ENCODE data around the gene LPIN2. TPM values are rescaled to one million over a fixed set of nuclear protein-coding genes. Genes with fewer than 3 reads are reported as not detected.

The LPIN2 gene
- total and polyA plus RNA-seq, 2 of the 13 experiments (the other 11 are each of a cell fraction or from before 2014, with no cell fraction given), result 46.0 to 119 TPM

GRCh38 chr18:3058328-3059191 is 45.6 kb upstream of the LPIN2 start (continued):
- TF ChIP-seq CBX1 (IDR thresholded peaks at IDR 0.05; ENCODE audit: low read depth) (no peak), HMGXB4 (CRISPR knock-in tag; IDR thresholded peaks at IDR 0.05; ENCODE audit: borderline replicate concordance in 1 of 2, low read depth in 1 of 2) (no peak; a peak in 1 of 4 replicates), GLI4 (CRISPR knock-in tag; IDR thresholded peaks at IDR 0.05; ENCODE audit: borderline replicate concordance) (no peak), MIXL1 (CRISPR knock-in tag; IDR thresholded peaks at IDR 0.05) (peak; percentile 82), NFRKB (IDR thresholded peaks at IDR 0.05) (no peak), TCF12 (IDR thresholded peaks at IDR 0.05) (no peak), TCF12 (CRISPR knock-in tag; IDR thresholded peaks at IDR 0.05) (no peak), IRF1 (CRISPR knock-in tag; IDR thresholded peaks at IDR 0.05; ENCODE audit: low read depth) (no peak), SETDB1 (CRISPR knock-in tag; IDR thresholded peaks at IDR 0.05; ENCODE audit: borderline replicate concordance) (no peak), ELF1 (CRISPR knock-in tag; IDR thresholded peaks at IDR 0.05) (no peak; the same call in 1 of the 2 replicates), ZNF136 (CRISPR knock-in tag; IDR thresholded peaks at IDR 0.05; ENCODE audit: low read depth) (no peak), ZNF17 (CRISPR knock-in tag; IDR thresholded peaks at IDR 0.05) (0 out of 2 replicates have a peak, but pooled peaks have one; percentile 37), DPF2 (CRISPR knock-in tag; IDR thresholded peaks at IDR 0.05; ENCODE audit: borderline replicate concordance, low read depth) (no peak), FIP1L1 (IDR thresholded peaks at IDR 0.05; ENCODE audit: borderline replicate concordance, insufficient read depth, low read depth, low read length) (no peak), RERE (CRISPR knock-in tag; IDR thresholded peaks at IDR 0.05; ENCODE audit: low read depth) (no peak), NONO (IDR thresholded peaks at IDR 0.05) (no peak), NONO (CRISPR knock-in tag; conservative IDR thresholded peaks at IDR 0.05) (no peak), ZNF607 (CRISPR knock-in tag; IDR thresholded peaks at IDR 0.05; ENCODE audit: borderline replicate concordance) (0 out of 2 replicates have a peak, but pooled peaks have one; percentile 73), ZNF33B (CRISPR knock-in tag; IDR thresholded peaks at IDR 0.05) (0 out of 2 replicates have a peak, but pooled peaks have one; percentile 61), NFIB (CRISPR knock-in tag; IDR thresholded peaks at IDR 0.05; ENCODE audit: borderline replicate concordance) (no peak), ZNF713 (CRISPR knock-in tag; IDR thresholded peaks at IDR 0.05) (no peak)

All from HepG2 (cell line).